T-helper 1 cell treated with Interleukin-12 subunit alpha and Interleukin-12 subunit beta and Interleukin-4 antibody, amounts not matched to agents 30 μg/mL and 1 μg/mL, for 36 hours (primary cell): ENCODE data around the gene RPL37A.

Experiments used
- H3K27ac Mint-ChIP-seq: one replicate; pipeline ENCODE4 v1.8.0; 2021; ENCODE audit warnings: mild to moderate bottlenecking, mixed read lengths
- H3K27me3 Mint-ChIP-seq: one replicate; pipeline ENCODE4 v1.8.0; 2021; ENCODE audit warnings: low read depth, mixed read lengths
- H3K36me3 Mint-ChIP-seq: one replicate; pipeline ENCODE4 v1.8.0; 2021; ENCODE audit warnings: low read depth, mixed read lengths
- H3K4me1 Mint-ChIP-seq: one replicate; pipeline ENCODE4 v1.8.0; 2021; ENCODE audit warnings: low read depth, mixed read lengths
- H3K4me3 Mint-ChIP-seq: one replicate; pipeline ENCODE4 v1.8.0; 2021; ENCODE audit warnings: mild to moderate bottlenecking, moderate library complexity, mixed read lengths
- H3K9me3 Mint-ChIP-seq: one replicate; pipeline ENCODE4 v1.8.0; 2021; ENCODE audit warnings: mixed read lengths

RPL37A gene

DNA sequence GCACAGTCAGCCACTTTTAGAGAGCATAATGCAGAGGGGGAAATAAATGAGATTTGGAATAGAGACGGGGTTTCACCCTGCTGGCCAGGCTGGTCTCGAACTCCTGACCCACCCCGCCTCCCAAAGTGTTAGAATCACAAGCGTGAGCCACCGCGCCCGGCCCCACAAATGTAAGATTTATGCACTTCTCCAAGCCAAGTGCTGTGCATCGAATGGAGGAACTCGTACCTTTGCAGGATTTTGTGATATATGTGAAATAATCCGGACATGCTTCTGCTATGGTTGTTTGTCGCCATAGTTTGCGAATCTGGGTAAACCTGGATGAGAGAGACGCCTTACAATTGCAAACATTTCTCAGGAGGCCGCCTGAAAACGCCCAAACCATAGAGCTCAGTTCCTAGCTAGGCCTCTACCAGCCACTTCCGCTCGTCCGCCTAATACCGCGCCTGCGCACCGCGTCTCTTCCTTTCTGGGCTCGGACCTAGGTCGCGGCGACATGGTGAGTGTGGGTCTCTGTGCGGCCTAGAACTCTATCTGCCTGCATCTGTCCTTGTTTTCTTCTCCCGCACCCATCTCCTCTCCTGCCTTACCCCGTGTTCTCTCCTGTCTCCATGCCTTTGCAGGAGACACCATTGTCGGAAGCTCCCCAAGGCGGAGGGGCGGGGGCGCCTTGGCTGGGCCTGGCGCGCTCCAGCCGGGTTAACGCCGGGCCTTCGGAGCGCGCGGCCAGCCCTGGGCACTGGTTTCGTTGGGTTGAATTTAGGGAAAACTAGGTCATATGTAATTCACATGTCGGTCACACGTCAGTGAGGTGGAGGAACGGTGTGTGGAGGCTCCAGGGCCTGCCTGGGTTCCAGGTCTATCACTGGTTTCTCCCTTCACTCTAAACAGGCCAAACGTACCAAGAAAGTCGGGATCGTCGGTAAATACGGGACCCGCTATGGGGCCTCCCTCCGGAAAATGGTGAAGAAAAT is at the start of gene RPL37A:
Gene RPL37A, plus strand, starts transcription at position 466 of the 974 bp plus-strand sequence. Its CDS starts 31 bp downstream, at position 497.
- Mint-ChIP-seq H3K9me3 (no peaks in the 10 kb centered on the region), H3K27me3 (no peaks in the 10 kb centered on the region), H3K27ac (peak within 1 kb of the TSS; percentile 85), H3K36me3 (peaks cover 46% of the 10 kb centered on the region), H3K4me3 (peak within 1 kb of the TSS; percentile 96), H3K4me1 (peaks cover 50% of the 10 kb centered on the region)

DNA sequence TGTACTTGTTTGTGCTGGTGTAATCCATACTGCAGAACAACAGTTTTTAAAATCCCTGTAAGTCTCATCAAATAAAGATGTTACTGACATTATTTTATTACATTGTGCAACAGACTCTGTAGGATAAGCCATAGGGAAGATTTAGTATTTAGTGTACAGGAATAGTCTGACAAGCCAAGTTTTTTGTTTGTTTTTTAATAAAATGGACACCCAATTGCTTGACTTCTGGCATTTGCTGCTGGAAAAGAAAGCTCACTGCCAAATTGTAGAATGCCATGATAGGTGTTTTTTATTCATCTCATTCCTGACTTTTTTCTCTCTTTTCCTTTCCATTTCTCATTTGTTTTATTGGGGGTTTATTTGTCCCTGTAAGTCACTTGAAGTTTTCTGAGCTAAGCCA is 48.3 kb upstream of the RPL37A start:
- Mint-ChIP-seq H3K4me1 (no peaks in the 10 kb centered on the region), H3K9me3 (peaks cover 15% of the 10 kb centered on the region), H3K27me3 (no peaks in the 10 kb centered on the region), H3K27ac (no peak overlapping the region), H3K4me3 (no peak overlapping the region), H3K36me3 (peaks cover 65% of the 10 kb centered on the region)

DNA sequence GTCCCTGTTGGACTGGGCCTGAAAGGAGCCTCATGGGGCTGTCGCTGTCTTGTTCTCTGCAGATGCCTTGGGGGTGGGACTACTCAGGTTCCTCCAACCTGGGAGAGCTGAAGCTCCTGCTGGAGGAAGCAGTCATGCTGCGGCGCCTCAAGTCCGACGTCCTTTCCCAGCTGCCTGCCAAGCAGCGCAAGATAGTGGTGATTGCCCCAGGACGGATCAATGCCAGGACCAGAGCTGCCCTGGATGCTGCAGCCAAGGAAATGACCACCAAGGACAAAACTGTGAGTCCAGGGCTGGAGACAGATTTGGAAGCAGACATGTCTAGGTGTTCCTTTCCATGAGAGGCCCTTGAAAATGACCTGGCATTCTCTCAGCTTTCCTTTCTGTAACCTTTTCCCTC is 47.9 kb upstream of the RPL37A start:
- Mint-ChIP-seq H3K9me3 (peaks cover 15% of the 10 kb centered on the region), H3K36me3 (peaks cover 67% of the 10 kb centered on the region), H3K27ac (no peak overlapping the region), H3K4me1 (no peaks in the 10 kb centered on the region), H3K4me3 (no peak overlapping the region), H3K27me3 (no peaks in the 10 kb centered on the region)

DNA sequence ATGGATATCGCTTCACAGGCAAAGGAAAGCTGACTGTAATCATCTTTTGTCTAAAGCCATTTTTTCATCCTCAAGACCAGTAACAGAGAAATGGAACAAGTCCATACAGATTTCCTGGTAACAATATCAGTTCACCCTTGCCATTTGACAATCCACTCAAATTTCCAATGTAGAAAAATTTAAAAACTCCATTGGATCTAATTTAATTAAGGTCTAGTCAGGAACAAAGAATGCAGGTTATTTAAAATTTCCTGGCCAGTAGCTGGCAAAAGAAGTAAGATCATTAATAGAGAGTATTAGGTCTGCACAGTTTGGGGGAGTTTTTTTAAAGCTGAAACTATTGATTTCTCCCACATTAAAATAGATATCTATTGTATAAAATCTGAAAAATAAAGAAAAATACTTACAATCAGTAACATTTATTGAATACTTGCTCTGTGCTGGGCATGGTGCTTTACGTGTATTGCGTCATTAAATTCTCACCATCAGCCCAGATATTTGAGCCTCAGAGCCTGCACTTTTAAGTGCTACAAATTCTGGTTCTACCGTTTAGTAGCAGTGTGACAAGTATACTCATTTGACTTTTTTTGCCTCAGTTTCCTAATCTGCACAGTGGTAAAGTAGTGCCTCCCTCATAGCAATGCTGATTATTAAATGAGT is 44.6 kb upstream of the RPL37A start:
- Mint-ChIP-seq H3K4me1 (no peaks in the 10 kb centered on the region), H3K36me3 (peaks cover 62% of the 10 kb centered on the region)

DNA sequence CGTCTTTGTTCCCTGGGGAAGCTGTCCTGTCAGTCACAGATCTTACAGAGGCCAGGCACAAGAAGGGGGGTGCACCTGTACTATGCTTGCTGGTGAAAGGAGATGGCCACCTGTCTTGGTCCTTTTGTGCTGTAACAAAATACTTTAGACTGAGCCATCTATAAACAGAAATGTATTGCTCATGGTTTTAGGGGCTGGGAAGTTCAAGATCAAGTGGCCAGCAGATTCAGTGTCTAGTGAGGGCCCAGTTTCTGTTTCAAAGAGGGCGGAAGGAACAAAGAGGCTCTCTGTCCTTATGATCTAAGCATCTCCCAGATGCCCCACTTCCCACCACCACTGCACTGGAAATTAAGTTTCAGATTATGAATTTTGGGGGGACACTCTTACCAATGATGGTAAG is 35.5 kb upstream of the RPL37A start:
- Mint-ChIP-seq H3K4me1 (no peaks in the 10 kb centered on the region), H3K4me3 (no peak overlapping the region), H3K27ac (no peak overlapping the region), H3K9me3 (no peaks in the 10 kb centered on the region), H3K27me3 (no peaks in the 10 kb centered on the region), H3K36me3 (peaks cover 10% of the 10 kb centered on the region)

More for the DNA sequence above, 44.6 kb upstream of the RPL37A start:
- Mint-ChIP-seq H3K27ac (no peak overlapping the region), H3K27me3 (no peaks in the 10 kb centered on the region), H3K4me3 (no peak overlapping the region), H3K9me3 (peaks cover 5% of the 10 kb centered on the region)

DNA sequence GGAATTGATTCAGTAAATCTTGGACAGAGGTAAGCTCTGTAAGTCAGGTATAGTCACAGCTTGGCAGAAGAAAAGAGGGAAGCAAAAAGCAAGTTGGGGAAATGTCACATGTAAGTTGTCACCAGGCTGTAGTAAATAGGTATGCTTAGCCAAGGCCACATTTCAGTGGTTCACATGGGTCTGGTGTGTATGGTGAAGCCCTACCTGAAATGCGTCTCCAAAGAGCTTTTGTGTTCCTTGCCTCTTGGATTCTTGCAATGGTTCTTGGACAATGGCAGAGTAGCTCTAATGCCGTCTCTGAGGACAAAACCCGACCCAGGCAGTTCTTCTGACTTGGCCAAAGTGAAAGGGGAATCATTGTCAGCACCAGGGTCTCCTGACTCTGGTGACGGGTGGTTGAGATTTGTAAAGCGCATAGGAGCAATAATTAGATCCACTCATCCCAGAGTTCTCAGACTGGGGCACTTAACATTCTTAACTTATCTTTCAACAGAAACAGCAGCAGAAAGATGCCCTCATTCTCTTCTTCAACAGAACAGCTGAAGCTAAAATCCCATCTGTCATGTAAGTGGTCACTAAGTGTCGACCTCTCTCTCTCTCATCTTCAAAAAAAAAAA is 34.4 kb upstream of the RPL37A start:
- Mint-ChIP-seq H3K36me3 (peaks cover 10% of the 10 kb centered on the region), H3K27ac (peak overlapping the region; percentile 43)

DNA sequence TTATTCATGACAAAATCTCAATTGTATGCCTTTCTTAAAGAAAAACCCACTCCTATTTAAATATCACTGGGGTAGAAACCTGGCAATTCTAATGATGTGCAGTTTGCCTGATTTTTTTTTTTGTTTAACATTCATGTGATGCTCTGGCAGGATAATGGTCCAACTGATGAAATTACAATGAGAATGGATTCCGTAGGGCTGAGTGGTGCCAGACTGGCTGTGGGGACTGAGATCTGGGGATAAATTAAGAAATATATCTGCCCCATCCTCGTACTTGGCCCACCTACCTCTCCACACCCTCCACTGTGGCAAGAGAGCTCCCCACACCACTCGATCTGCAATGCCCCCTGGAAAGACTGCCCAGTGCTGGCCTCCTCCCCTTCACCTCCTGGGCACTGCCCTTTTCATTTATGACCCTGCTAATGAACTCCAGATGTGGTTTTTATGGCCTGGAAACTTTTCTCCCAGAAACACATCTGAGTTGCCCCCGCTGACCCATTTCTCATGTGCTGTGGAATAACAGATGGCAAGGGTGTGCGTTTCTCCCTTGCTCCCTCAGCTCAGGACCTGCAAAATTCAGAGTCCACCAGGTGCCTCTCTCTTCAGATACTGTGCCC is 33.0 kb upstream of the RPL37A start:
- Mint-ChIP-seq H3K4me3 (no peak overlapping the region), H3K27me3 (no peaks in the 10 kb centered on the region), H3K36me3 (peaks cover 10% of the 10 kb centered on the region), H3K9me3 (no peaks in the 10 kb centered on the region), H3K27ac (no peak overlapping the region), H3K4me1 (no peaks in the 10 kb centered on the region)

More for the DNA sequence above, 34.4 kb upstream of the RPL37A start:
- Mint-ChIP-seq H3K9me3 (no peaks in the 10 kb centered on the region), H3K4me1 (no peaks in the 10 kb centered on the region), H3K4me3 (no peak overlapping the region), H3K27me3 (no peaks in the 10 kb centered on the region)

DNA sequence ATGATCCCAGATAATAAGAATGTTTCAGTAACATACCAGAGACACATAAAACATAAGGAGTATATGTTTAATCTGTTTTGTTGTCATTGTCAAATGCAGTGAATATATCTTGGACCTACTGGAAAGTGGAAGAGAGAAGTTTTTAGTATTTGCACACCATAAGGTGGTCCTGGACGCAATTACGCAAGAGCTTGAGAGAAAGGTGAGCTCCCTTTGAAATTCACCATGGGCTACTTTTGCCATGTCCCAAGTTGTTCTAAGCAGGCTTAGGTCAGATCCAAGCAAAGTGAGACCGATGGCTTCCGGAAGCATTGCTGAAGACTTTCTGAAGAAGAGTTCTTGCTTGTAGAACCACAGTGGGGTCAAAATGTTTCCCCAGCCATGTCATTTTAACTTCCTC is 30.8 kb upstream of the RPL37A start:
- Mint-ChIP-seq H3K4me1 (no peaks in the 10 kb centered on the region), H3K4me3 (no peak overlapping the region), H3K27me3 (no peaks in the 10 kb centered on the region), H3K27ac (no peak overlapping the region), H3K9me3 (no peaks in the 10 kb centered on the region), H3K36me3 (peaks cover 10% of the 10 kb centered on the region)

DNA sequence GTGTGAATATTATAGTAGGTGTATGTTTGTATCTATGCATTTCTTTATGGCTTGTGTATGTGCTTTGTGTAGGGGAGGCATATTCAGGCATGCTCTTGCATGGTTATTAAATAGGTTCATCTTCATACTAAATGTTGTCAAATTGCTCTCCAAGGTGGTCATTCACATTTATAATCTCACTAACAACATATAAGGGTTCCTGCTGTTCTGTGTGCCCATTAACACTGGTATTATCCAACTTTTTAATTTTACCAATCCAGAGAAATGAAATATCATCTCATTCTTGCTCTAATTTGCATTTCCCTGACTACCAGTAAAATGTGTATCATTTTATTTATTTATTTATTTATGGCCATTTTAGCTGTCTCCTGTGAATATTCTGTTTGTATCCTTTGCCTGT is 29.0 kb upstream of the RPL37A start:
- Mint-ChIP-seq H3K4me1 (peaks cover 1% of the 10 kb centered on the region), H3K27ac (no peak overlapping the region), H3K4me3 (no peak overlapping the region), H3K27me3 (no peaks in the 10 kb centered on the region), H3K36me3 (peaks cover 10% of the 10 kb centered on the region), H3K9me3 (no peaks in the 10 kb centered on the region)

DNA sequence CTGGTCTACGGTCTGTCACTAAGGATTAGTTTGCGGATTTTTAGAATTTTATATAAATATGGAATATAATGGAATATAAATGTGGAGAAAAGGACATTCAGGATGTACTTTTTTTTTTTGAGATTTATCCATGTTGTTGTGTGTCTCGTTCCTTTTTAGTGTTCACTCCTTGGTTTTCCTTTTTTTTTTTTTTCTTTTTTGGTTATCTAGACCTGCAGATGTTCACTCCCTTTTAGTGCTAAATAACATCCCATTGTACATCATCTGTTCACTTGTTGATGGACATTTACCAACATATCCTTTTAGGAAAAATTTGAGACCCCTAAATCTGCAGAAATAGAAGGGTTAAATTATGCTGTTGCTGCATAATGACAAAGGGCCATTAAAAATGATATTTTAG is 25.5 kb upstream of the RPL37A start:
- Mint-ChIP-seq H3K4me1 (peaks cover 13% of the 10 kb centered on the region), H3K36me3 (peaks cover 16% of the 10 kb centered on the region), H3K27ac (no peak overlapping the region), H3K4me3 (no peak overlapping the region), H3K9me3 (no peaks in the 10 kb centered on the region), H3K27me3 (no peaks in the 10 kb centered on the region)

DNA sequence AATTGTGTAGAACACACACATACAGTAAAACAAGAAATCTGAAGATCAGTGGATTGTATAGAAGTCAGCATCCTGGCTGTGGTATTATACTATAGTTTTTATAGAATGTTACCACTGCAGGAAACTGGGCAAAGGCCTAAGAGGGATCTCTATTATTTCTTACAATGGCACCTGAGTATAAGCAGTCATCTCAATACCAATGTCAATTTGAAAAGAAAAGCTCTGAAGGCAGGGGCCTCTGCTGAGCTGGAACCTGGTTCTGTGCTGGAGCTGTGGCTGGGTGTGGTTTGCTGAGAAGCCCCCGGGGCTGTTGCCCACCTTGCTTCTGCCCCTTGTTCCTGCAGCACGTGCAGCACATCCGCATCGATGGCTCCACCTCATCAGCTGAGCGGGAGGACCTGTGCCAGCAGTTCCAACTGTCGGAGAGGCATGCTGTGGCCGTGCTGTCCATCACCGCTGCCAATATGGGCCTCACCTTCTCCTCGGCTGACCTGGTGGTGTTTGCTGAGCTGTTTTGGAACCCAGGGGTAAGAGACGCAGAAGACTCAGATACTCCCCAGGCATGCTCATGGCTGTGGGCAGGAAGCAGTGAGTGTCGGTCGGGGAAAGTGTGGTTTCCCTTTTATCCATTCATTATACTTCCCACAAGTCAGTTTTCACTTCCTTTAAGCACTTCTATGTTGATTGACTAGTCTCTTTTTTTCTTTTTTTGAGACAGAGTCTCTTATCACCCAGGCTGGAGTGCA is 23.5 kb upstream of the RPL37A start:
- Mint-ChIP-seq H3K27me3 (no peaks in the 10 kb centered on the region), H3K4me3 (peak overlapping the region; percentile 30), H3K27ac (no peak overlapping the region), H3K9me3 (no peaks in the 10 kb centered on the region), H3K36me3 (peaks cover 20% of the 10 kb centered on the region), H3K4me1 (peaks cover 13% of the 10 kb centered on the region)

DNA sequence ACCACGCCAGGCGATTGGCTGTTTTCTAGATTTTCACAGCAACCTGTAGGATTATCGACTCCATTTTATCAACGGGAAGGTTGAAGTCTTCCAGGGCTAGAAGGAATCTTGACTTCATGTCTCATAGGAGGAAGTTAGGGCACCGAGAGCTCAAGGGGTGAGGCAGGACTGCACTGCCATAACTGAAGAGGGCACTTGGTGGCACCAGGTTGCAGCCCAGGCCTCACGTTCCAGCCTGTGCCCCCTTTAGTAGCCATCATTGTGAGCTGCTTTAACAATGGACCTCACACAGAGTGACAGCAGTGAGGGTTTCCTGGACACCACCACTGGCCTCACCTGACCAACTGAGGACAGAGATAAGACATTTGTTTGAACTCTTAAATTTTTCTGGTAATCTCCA is 22.9 kb upstream of the RPL37A start:
- Mint-ChIP-seq H3K27me3 (no peaks in the 10 kb centered on the region), H3K36me3 (peaks cover 24% of the 10 kb centered on the region), H3K4me1 (peaks cover 13% of the 10 kb centered on the region), H3K4me3 (no peak overlapping the region), H3K9me3 (no peaks in the 10 kb centered on the region), H3K27ac (no peak overlapping the region)

DNA sequence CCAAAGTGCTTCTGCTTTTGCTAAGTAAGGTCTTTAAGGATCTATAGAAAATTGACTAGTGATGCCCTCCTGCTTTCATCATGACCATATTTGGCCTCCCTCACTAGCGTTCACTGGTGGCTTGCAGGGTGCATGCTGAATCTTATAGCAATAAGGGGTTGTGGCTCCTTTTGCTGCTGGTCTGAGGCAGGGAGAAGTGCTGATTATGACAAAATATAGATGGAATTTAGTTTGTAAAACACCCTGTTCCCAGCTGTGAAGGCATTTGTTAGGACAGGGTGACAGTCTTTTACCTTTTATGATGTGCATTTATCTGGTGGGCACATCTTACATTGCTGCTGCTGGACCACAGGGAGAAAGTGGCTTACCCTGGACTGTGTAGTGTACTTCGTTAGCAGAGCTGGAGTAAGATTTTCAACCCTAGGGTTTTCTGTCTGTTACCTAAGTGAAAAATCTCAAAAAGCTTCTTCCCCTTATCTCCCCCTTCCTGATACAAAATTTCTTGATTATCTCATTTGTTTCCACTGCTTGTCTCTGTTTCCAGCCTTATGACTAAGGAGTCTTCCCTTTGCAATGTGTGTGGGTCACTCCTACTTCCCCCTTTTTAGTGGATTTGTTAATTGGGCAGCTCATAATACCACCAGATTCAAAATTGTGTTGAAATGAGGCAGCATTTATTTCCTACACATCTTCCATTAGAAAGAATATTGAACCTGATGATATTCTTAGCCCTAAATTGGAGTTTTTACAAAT is 21.2 kb upstream of the RPL37A start:
- no peaks in the 10 kb centered on the region for H3K9me3 Mint-ChIP-seq
- H3K4me3 Mint-ChIP-seq, result no peak overlapping the region
- no peaks in the 10 kb centered on the region for H3K27me3 Mint-ChIP-seq
- H3K4me1 Mint-ChIP-seq, result peaks cover 13% of the 10 kb centered on the region
- peaks cover 33% of the 10 kb centered on the region for H3K36me3 Mint-ChIP-seq
- no peak overlapping the region for H3K27ac Mint-ChIP-seq
